Measurements from ENCODE around the gene TIMP3.
A peak's percentile ranks its signal among the peaks of the same experiment; 100 is the strongest.

TIMP3 gene

DNA sequence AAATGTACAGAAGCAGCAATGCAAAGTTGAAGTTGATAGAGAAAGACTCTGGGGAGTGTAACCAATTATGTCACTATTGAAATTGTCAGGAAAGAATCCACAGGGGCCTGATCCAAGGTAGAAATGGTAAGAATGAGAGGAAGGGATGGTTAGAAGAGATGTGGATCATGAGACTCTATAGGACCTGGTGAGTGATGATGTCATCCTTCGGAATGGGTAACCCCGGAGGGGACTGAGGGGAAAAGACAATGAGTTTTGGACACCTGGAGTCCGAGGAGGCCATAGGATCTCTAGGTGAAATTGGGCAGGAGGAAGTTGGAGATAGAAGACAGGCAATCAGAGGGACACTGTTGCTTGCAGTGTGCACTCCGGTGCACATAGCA, 6.3 kb upstream of the TIMP3 start:
- Histone ChIP-seq H3K4me3 (ENCODE audit: low read depth, low read length) (no peak overlapping the region), H3K36me3 (replicated peaks) (no peaks in the 10 kb centered on the region), H3K27me3 (replicated peaks) (no peaks in the 10 kb centered on the region), H3K27ac (no peak overlapping the region)
- TF ChIP-seq, protein P1, sequence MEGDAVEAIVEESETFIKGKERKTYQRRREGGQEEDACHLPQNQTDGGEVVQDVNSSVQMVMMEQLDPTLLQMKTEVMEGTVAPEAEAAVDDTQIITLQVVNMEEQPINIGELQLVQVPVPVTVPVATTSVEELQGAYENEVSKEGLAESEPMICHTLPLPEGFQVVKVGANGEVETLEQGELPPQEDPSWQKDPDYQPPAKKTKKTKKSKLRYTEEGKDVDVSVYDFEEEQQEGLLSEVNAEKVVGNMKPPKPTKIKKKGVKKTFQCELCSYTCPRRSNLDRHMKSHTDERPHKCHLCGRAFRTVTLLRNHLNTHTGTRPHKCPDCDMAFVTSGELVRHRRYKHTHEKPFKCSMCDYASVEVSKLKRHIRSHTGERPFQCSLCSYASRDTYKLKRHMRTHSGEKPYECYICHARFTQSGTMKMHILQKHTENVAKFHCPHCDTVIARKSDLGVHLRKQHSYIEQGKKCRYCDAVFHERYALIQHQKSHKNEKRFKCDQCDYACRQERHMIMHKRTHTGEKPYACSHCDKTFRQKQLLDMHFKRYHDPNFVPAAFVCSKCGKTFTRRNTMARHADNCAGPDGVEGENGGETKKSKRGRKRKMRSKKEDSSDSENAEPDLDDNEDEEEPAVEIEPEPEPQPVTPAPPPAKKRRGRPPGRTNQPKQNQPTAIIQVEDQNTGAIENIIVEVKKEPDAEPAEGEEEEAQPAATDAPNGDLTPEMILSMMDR (IDR thresholded peaks at IDR 0.05; ENCODE audit: low read depth, low read length, missing control alignments), result no peak
- in situ Hi-C loops (cut with HindIII; ENCODE audit: low pct_ligation_motif_present, low sequenced_read_pairs), result loop anchor here (25.0 kb wide), 1 partner anchor 133 kb away; no protein-coding TSS in a partner anchor
- no peak for DNase-seq

DNA sequence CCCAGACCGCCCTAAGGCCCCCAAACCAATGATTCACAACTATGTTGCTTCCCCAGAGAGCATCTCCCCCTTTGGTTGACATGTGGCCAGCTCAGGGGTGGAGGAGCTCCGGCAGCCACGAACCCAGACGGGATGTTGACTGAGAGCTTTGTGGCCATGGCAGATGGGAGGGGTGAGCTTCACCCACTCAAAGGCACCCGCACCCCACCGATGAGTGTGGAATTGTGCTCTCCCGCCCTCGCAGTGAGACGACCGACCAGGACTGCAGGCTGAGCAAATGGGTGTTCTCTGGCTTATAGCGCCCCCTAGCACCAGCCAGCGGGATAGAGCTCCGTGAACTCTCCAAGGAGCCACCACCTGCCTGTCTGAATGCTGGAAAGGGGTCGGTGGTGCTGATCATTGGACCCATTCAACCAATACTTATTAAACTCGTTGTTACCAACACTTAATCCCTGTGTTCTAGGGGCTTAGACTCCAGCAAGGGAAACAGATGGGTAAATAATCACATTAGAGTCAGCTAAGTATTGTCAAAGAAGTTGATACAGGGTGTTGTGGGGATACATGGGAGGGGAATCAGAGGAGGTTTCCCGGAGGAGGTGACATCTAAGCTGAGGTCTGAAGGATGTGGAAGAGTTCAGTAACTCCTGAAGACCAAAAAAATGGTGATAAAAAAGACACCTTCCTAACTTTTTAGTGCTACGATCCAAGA, 4.5 kb upstream of the TIMP3 start:
- in situ Hi-C loops (cut with HindIII; ENCODE audit: low pct_ligation_motif_present, low sequenced_read_pairs), result loop anchor here (25.0 kb wide), 1 partner anchor 135 kb away; no protein-coding TSS in a partner anchor
- no peak overlapping the region for H3K4me3 ChIP-seq (ENCODE audit: low read depth, low read length)
- peak; percentile 69 for DNase-seq
- H3K27ac ChIP-seq, result peak overlapping the region; percentile 23
- no peaks in the 10 kb centered on the region for H3K27me3 ChIP-seq (replicated peaks)
- H3K36me3 ChIP-seq (replicated peaks), result no peaks in the 10 kb centered on the region
- TF ChIP-seq, protein P1 (IDR thresholded peaks at IDR 0.05; ENCODE audit: low read depth, low read length, missing control alignments), result peak; percentile 96

DNA sequence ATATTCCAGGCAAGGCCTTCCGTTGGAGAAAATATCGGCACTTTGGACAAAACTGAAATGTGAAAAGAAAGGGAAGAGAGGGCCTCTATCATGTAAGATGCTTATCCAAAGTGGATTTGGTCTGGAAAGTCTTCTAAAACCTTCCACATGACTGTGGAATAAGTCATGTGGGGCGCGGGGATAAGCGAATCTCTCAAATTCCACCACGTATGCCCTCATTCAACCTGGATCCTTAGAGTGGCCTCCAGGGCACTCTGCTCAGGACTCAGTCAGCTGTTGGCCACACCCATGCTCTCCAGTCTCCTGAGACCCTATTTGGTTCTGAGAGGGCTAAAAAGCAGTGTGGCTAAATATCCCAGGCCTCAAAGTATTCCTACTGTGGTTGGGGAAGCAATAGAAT, 2.0 kb upstream of the TIMP3 start:
- DNase-seq, result no peak
- TF ChIP-seq, protein P1 (IDR thresholded peaks at IDR 0.05; ENCODE audit: low read depth, low read length, missing control alignments), result no peak
- H3K27ac ChIP-seq, result no peak overlapping the region
- in situ Hi-C loops (cut with HindIII; ENCODE audit: low pct_ligation_motif_present, low sequenced_read_pairs), result loop anchor here (25.0 kb wide), 1 partner anchor 137 kb away; no protein-coding TSS in a partner anchor
- H3K36me3 ChIP-seq (replicated peaks), result peaks cover 4% of the 10 kb centered on the region
- no peak overlapping the region for H3K4me3 ChIP-seq (ENCODE audit: low read depth, low read length)
- H3K27me3 ChIP-seq (replicated peaks), result no peaks in the 10 kb centered on the region

DNA sequence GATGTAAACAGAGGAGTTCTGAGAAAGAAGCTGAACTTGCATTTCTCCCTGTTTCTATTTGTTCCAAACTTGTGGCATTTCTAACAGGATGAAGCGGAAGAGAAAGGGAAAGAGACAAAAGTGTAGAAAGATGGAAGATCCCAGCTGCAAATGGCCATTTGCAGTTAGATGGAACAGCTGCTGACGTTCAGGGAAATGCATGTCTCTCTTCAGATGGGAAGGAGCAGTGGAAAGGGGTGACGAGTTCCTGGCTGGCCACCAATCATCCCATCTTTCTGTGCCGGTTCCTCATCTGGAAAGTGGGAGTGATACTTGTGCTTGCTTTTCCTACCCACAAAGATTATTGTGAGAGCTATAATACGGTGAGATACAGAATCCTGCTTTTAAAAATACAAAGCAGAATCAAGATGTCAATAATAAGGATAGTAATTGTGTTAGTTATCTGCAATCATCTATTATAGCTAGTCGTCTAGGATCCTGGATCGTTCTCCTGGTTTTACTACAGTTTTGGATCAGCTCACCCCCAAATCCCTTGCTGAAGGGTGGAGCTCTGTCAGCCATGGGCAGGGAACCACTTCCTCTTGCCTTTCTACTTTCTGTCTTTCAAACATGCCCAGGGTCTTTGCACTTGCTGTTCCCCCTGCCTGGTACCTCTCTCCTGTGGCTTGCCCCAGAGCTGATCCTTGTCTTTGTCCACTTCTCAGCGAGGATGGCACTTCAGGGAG, 1.2 kb upstream of the TIMP3 start:
- in situ Hi-C loops (cut with HindIII; ENCODE audit: low pct_ligation_motif_present, low sequenced_read_pairs), result no loop called here
- peaks cover 4% of the 10 kb centered on the region for H3K36me3 ChIP-seq (replicated peaks)
- DNase-seq, result no peak
- H3K27ac ChIP-seq, result no peak overlapping the region
- TF ChIP-seq, protein P1 (IDR thresholded peaks at IDR 0.05; ENCODE audit: low read depth, low read length, missing control alignments), result no peak
- H3K27me3 ChIP-seq (replicated peaks), result no peaks in the 10 kb centered on the region
- no peak overlapping the region for H3K4me3 ChIP-seq (ENCODE audit: low read depth, low read length)

DNA sequence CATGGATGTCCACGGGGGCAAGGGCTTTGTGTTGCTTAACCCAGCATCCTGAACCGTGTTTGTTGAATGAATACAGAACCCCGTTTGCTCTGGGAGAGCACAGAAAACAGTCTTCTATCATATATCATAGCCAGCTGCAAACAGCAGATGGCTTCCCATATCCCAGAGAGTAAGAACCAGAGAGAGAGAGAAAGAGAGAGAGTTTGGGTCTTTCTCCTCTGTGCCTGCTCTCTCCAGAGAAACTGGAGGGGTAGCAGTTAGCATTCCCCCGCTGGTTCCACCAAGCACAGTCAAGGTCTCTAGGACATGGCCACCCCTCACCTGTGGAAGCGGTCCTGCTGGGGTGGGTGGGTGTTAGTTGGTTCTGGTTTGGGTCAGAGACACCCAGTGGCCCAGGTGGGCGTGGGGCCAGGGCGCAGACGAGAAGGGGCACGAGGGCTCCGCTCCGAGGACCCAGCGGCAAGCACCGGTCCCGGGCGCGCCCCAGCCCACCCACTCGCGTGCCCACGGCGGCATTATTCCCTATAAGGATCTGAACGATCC, 440 bp upstream of the TIMP3 start:
- no peak for DNase-seq
- TF ChIP-seq, protein P1 (IDR thresholded peaks at IDR 0.05; ENCODE audit: low read depth, low read length, missing control alignments), result no peak
- Histone ChIP-seq H3K27me3 (replicated peaks) (no peaks in the 10 kb centered on the region), H3K27ac (no peak overlapping the region), H3K4me3 (ENCODE audit: low read depth, low read length) (peak overlapping the region; percentile 85), H3K36me3 (replicated peaks) (peaks cover 7% of the 10 kb centered on the region)
- in situ Hi-C loops (cut with HindIII; ENCODE audit: low pct_ligation_motif_present, low sequenced_read_pairs), result no loop called here
